Measurements from ENCODE around the gene ZFAND4. TPM values are rescaled to one million over a fixed set of nuclear protein-coding genes. Genes with fewer than 3 reads are reported as not detected.

Gene ZFAND4
- 7.6 and 8.4 TPM in 2 replicates for total RNA-seq

DNA sequence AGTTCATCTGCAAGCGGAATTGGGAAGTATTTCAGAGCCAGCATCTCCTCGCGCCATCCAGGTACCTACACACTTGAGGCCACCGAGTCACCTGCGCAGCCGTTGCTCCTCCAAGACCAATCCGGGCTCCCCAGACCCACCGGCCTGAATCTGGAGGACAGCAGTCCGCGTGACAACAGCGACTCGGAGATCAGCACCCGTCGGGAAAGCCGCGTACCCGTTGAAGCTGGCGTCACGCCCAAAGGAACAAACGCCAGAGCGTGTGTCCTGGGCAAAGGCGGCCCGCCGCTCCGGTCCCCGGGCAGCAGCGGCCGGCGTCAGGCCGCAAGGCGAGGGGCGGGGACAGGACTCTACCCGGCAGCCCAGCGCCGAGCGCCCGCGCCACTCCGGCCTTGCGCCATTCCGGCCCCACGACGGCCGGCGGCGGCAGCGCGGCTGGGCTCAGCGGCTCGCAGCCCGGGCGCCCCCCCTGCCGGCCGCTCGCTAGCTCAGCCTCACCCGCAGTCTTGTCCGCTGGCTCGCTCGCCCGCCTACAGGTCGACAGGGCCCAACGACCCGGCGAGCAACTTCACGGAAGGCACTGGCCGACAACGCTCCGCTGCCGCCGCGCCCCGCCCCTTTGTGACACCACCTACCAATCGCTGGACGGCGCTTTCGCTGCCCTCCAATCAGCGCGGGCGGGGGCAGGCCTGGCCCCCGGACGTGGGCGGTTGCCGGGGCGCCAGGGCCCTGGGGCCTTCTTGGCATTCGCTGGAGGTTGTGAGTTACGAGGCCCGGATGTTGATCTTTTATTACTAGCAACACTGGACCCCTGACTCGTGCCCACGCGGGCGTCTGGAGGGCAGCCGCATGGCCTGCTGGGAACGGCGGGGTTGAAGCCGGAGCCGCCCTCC, at the start of gene ZFAND4:
Gene ZFAND4, minus strand, starts transcription at position 592 of the 893 bp plus-strand sequence. CDS start 9,047 bp downstream, outside the sequence.

Other genes with a start within 250 kb of the ZFAND4 start
- 14.4 and 17.2 TPM in 2 replicates for gene WASHC2C, start 54.5 kb upstream of the ZFAND4 start, total RNA-seq
- 3.3 and 3.4 TPM in 2 replicates for gene AGAP4, start 174.7 kb upstream of the ZFAND4 start, total RNA-seq